Measurements from ENCODE around the gene MDN1. TPM values are rescaled to one million over a fixed set of nuclear protein-coding genes. Genes with fewer than 3 reads are reported as not detected.

MDN1 gene
- total RNA-seq, 2 experiments from 2014 or later, result 40.3 to 40.4 TPM

DNA sequence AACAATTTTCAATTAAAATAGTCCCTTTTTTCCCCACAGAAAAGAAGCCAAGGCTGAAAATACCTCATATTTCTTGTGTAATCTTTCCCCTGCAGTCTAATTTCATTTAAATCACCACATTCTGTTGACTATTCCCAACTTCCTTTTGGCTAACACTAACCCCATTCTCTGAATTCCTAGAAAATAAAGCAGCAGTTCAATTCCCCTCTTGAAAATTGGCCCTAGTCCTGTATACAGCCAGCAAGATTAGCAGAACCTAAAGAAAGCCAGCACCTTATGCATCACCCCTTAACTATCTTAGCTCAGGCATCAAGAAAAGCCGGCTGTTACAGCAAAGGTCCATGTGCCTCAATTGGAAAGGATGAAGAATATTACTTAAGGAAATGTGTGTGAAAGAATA, 69.7 kb downstream of the MDN1 start:
- peaks cover 92% of the 10 kb centered on the region for H3K36me3 Mint-ChIP-seq (ENCODE audit: low read depth)
- DNase-seq (no peak), ATAC-seq (ENCODE audit: poor library complexity) (no peak)
- POLR2A ChIA-PET, result no interaction called here
- H3K4me1 ChIP-seq (ENCODE audit: insufficient read depth, low read length), result no peaks in the 10 kb centered on the region
- H3K9me3 Mint-ChIP-seq, result no peaks in the 10 kb centered on the region
- CTCF ChIA-PET, result interaction anchor here (0.7 kb wide), 1 partner anchor 13 kb away, joined by 3 read pairs; no protein-coding TSS in a partner anchor
- intact Hi-C loops (cut with DNase I, micrococcal nuclease), result no loop called here
- TF ChIP-seq, protein P1, sequence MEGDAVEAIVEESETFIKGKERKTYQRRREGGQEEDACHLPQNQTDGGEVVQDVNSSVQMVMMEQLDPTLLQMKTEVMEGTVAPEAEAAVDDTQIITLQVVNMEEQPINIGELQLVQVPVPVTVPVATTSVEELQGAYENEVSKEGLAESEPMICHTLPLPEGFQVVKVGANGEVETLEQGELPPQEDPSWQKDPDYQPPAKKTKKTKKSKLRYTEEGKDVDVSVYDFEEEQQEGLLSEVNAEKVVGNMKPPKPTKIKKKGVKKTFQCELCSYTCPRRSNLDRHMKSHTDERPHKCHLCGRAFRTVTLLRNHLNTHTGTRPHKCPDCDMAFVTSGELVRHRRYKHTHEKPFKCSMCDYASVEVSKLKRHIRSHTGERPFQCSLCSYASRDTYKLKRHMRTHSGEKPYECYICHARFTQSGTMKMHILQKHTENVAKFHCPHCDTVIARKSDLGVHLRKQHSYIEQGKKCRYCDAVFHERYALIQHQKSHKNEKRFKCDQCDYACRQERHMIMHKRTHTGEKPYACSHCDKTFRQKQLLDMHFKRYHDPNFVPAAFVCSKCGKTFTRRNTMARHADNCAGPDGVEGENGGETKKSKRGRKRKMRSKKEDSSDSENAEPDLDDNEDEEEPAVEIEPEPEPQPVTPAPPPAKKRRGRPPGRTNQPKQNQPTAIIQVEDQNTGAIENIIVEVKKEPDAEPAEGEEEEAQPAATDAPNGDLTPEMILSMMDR (IDR thresholded peaks at IDR 0.05), result no peak
- no peaks in the 10 kb centered on the region for H3K9me3 ChIP-seq (ENCODE audit: control insufficient read depth in 1 of 2, insufficient read depth in 1 of 2, low read length in 2 of 2)
- no peak overlapping the region for H3K27ac ChIP-seq (ENCODE audit: low read depth in 1 of 2, low read length in 2 of 2)
- no peaks in the 10 kb centered on the region for H3K27me3 Mint-ChIP-seq
- H3K4me1 Mint-ChIP-seq (ENCODE audit: low read depth), result no peaks in the 10 kb centered on the region
- peaks cover 89% of the 10 kb centered on the region for H3K36me3 ChIP-seq (ENCODE audit: insufficient read depth, low read length)
- no peak overlapping the region for H3K27ac Mint-ChIP-seq
- H3K4me3 ChIP-seq (ENCODE audit: low read length), result no peak overlapping the region
- H3K27me3 ChIP-seq (ENCODE audit: control insufficient read depth in 1 of 2, insufficient read depth in 2 of 2, low read length in 2 of 2), result no peaks in the 10 kb centered on the region
- H3K4me3 Mint-ChIP-seq, result no peak overlapping the region

DNA sequence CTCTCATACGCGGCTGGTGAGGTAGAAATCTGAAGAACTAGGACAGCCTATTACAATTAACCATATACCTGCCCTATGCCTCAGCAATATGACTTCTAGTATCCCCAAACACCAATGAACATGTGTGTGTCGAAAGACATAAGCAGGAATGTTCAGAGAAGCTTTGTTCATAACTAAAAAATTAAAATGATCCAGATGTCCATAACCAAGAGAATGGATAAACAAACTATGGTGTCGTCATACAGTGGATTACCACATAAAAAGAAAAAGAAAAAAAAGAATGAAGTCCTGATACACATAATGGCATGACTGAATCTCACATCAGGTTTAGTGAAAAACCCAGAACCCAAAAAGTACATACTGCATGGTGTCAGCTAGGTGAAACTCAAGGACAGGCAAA, 73.9 kb downstream of the MDN1 start:
- ChIA-PET CTCF (interaction anchor here (0.6 kb wide), 1 partner anchor 571 kb away, joined by 3 read pairs; no protein-coding TSS in a partner anchor), POLR2A (no interaction called here)
- Histone ChIP-seq H3K27ac (ENCODE audit: low read depth in 1 of 2, low read length in 2 of 2) (no peak overlapping the region), H3K4me3 (ENCODE audit: low read length) (no peak overlapping the region), H3K9me3 (ENCODE audit: control insufficient read depth in 1 of 2, insufficient read depth in 1 of 2, low read length in 2 of 2) (no peaks in the 10 kb centered on the region), H3K4me1 (ENCODE audit: insufficient read depth, low read length) (no peaks in the 10 kb centered on the region), H3K36me3 (ENCODE audit: insufficient read depth, low read length) (peaks cover 71% of the 10 kb centered on the region), H3K27me3 (ENCODE audit: control insufficient read depth in 1 of 2, insufficient read depth in 2 of 2, low read length in 2 of 2) (no peaks in the 10 kb centered on the region)
- no peak overlapping the region for H3K4me3 Mint-ChIP-seq
- no peak for DNase-seq
- no peaks in the 10 kb centered on the region for H3K27me3 Mint-ChIP-seq
- no peaks in the 10 kb centered on the region for H3K9me3 Mint-ChIP-seq
- H3K27ac Mint-ChIP-seq, result no peak overlapping the region
- intact Hi-C loops (cut with DNase I, micrococcal nuclease), result no loop called here
- TF ChIP-seq, protein P1 (IDR thresholded peaks at IDR 0.05), result no peak
- ATAC-seq (ENCODE audit: poor library complexity), result no peak
- H3K36me3 Mint-ChIP-seq (ENCODE audit: low read depth), result peaks cover 91% of the 10 kb centered on the region
- H3K4me1 Mint-ChIP-seq (ENCODE audit: low read depth), result no peaks in the 10 kb centered on the region

DNA sequence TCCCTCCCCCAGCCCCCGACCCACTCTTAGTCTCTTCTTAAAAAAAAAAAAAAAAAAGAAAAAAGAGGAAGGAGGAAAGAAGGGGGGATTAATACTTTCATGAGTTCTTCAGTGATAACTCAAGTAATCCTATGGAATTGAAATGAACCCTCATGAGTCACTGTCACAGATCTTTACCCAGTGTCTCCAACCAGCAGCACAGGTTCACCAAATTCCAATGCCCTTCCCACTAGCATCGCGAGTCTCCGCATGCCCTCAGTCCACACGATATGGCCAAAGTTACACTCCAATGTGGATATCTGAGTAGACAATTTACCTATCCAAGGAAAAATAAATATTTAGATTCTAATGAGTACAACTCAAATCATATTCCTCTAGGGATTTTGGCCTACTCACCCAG, 74.5 kb downstream of the MDN1 start:
- H3K36me3 Mint-ChIP-seq (ENCODE audit: low read depth), result peaks cover 91% of the 10 kb centered on the region
- H3K4me1 Mint-ChIP-seq (ENCODE audit: low read depth), result no peaks in the 10 kb centered on the region
- no peak for ATAC-seq (ENCODE audit: poor library complexity)
- Histone ChIP-seq H3K4me3 (ENCODE audit: low read length) (no peak overlapping the region), H3K27me3 (ENCODE audit: control insufficient read depth in 1 of 2, insufficient read depth in 2 of 2, low read length in 2 of 2) (no peaks in the 10 kb centered on the region), H3K9me3 (ENCODE audit: control insufficient read depth in 1 of 2, insufficient read depth in 1 of 2, low read length in 2 of 2) (no peaks in the 10 kb centered on the region), H3K36me3 (ENCODE audit: insufficient read depth, low read length) (peaks cover 68% of the 10 kb centered on the region), H3K27ac (ENCODE audit: low read depth in 1 of 2, low read length in 2 of 2) (no peak overlapping the region), H3K4me1 (ENCODE audit: insufficient read depth, low read length) (no peaks in the 10 kb centered on the region)
- intact Hi-C loops (cut with DNase I, micrococcal nuclease), result no loop called here
- no peak for DNase-seq
- H3K4me3 Mint-ChIP-seq, result no peak overlapping the region
- ChIA-PET POLR2A (no interaction called here), CTCF (no interaction called here)
- TF ChIP-seq, protein P1 (IDR thresholded peaks at IDR 0.05), result no peak
- H3K27me3 Mint-ChIP-seq, result no peaks in the 10 kb centered on the region
- H3K27ac Mint-ChIP-seq, result no peak overlapping the region
- H3K9me3 Mint-ChIP-seq, result no peaks in the 10 kb centered on the region

All from CD4-positive, alpha-beta T cell (primary cell).